Measurements from ENCODE around the gene TINCR. TPM values are rescaled to one million over a fixed set of nuclear protein-coding genes. Genes with fewer than 3 reads are reported as not detected.
A peak's percentile ranks its signal among the peaks of the same experiment; 100 is the strongest.
"Not testable (repeated sequence)": the region's sequence is repeated elsewhere in the genome, so short reads cannot be mapped to it uniquely, and the experiment has no call there.

Gene TINCR
- total and polyA plus RNA-seq, 9 donors, result 0.11 to 3.4 (median 0.35) TPM

- Histone ChIP-seq H3K36me3 (no peaks in the 10 kb centered on the region), H3K27me3 (no peaks in the 10 kb centered on the region), H3K4me3 (no peak overlapping the region), H3K9me3 (no peaks in the 10 kb centered on the region), H3K27ac (no peak overlapping the region), H3K4me1 (ENCODE audit: insufficient read depth) (peaks cover 2% of the 10 kb centered on the region)
- 25 to 46% (median 26%) methylated on average over 7 of the region's 7 CpGs for WGBS, 3 donors
- intact Hi-C loops (cut with DNase I), result no loop called here
- DNase-seq, result no peak
- no peak for TF ChIP-seq EP300 (IDR thresholded peaks at IDR 0.05)
- TF ChIP-seq POLR2A (IDR thresholded peaks at IDR 0.05), result no peak
- no peak for TF ChIP-seq CTCF (IDR thresholded peaks at IDR 0.05)
Measured at GRCh38 chr19:5541456-5541855, 26.3 kb downstream of the TINCR start.

GRCh38 chr19:5540208-5540607, 27.5 kb downstream of the TINCR start:
- 85 to 91% (median 91%) methylated on average over 10 of the region's 10 CpGs for WGBS, 3 donors

GRCh38 chr19:5537870-5538269, 29.9 kb downstream of the TINCR start:
- peaks cover 2% of the 10 kb centered on the region for H3K4me1 ChIP-seq (ENCODE audit: insufficient read depth)
- peaks cover 0 to 9% of the 10 kb centered on the region in 2 donors for H3K9me3 ChIP-seq
- H3K4me3 ChIP-seq, result no peak overlapping the region
- no peak for DNase-seq
- H3K27me3 ChIP-seq, result no peaks in the 10 kb centered on the region
- WGBS, 3 donors, result 77 to 88% (median 81%) methylated on average over 12 of the region's 12 CpGs
- intact Hi-C loops (cut with DNase I), result no loop called here
- TF ChIP-seq POLR2A (IDR thresholded peaks at IDR 0.05) (no peak), CTCF (IDR thresholded peaks at IDR 0.05) (no peak), EP300 (IDR thresholded peaks at IDR 0.05) (no peak)
- no peak overlapping the region for H3K27ac ChIP-seq
- no peaks in the 10 kb centered on the region for H3K36me3 ChIP-seq

More at GRCh38 chr19:5540208-5540607, 27.5 kb downstream of the TINCR start:
- H3K4me1 ChIP-seq (ENCODE audit: insufficient read depth), result peaks cover 2% of the 10 kb centered on the region
- intact Hi-C loops (cut with DNase I), result no loop called here
- no peaks in the 10 kb centered on the region for H3K27me3 ChIP-seq
- H3K27ac ChIP-seq, result no peak overlapping the region
- H3K9me3 ChIP-seq, result no peaks in the 10 kb centered on the region
- no peaks in the 10 kb centered on the region for H3K36me3 ChIP-seq
- TF ChIP-seq POLR2A (IDR thresholded peaks at IDR 0.05) (no peak), CTCF (IDR thresholded peaks at IDR 0.05) (no peak), EP300 (IDR thresholded peaks at IDR 0.05) (no peak)
- no peak for DNase-seq
- H3K4me3 ChIP-seq, result no peak overlapping the region

GRCh38 chr19:5536982-5537579, 30.7 kb downstream of the TINCR start:
- DNase-seq; H3K4me3 ChIP-seq; intact Hi-C loops (cut with DNase I); H3K27me3 ChIP-seq; H3K4me1 ChIP-seq (ENCODE audit: insufficient read depth); H3K27ac ChIP-seq; H3K9me3 ChIP-seq; H3K36me3 ChIP-seq: not testable (repeated sequence)
- WGBS, 3 donors, result 63 to 65% (median 64%) methylated on average over 12 of the region's 12 CpGs

- Histone ChIP-seq H3K27ac (no peak overlapping the region), H3K9me3 (peaks cover 0 to 9% of the 10 kb centered on the region in 2 donors), H3K36me3 (no peaks in the 10 kb centered on the region), H3K4me3 (no peak overlapping the region), H3K27me3 (no peaks in the 10 kb centered on the region), H3K4me1 (ENCODE audit: insufficient read depth) (peaks cover 2% of the 10 kb centered on the region)
- peak; percentile 24 to 78 (median 46) for DNase-seq
- 2 to 3% (median 2%) methylated on average over 25 to 38 of the region's 38 CpGs for WGBS, 3 donors
- TF ChIP-seq EP300 (IDR thresholded peaks at IDR 0.05) (no peak), POLR2A (IDR thresholded peaks at IDR 0.05) (no peak), CTCF (IDR thresholded peaks at IDR 0.05) (no peak)
- intact Hi-C loops (cut with DNase I), result no loop called here
Measured at GRCh38 chr19:5536337-5536894, 31.3 kb downstream of the TINCR start.

Measured in ovary (tissue), 9 donors.